Mammary epithelial cell (primary cell): ENCODE results near the gene S100A3.

ENCODE experiments used
- CTCF ChIP-seq, 2 donors: IDR thresholded peaks in 1 of 2; conservative IDR thresholded peaks in 1 of 2; 2 replicates each; pipeline ENCODE4 v1.5.1; 2011 to 2012; ENCODE audit warnings: inconsistent platforms in 2 of 2, low read length in 2 of 2, mild to moderate bottlenecking in 2 of 2, control low read depth in 1 of 2, low read depth in 1 of 2; ENCODE audit not compliant: insufficient read depth in 1 of 2; ENCODE audit errors: extremely low read depth in 1 of 2
- EZH2 ChIP-seq: IDR thresholded peaks from 2 replicates; pipeline ENCODE4 v1.6.1; 2012; ENCODE audit warnings: low read length, inconsistent platforms, borderline replicate concordance

GRCh38 chr1:153507926-153508583 is 41.0 kb downstream of the S100A3 start:
- TF ChIP-seq CTCF (conservative IDR thresholded peaks at IDR 0.05 in 1 of 2, IDR thresholded peaks at IDR 0.05 in 1 of 2; ENCODE audit: extremely low read depth in 1 of 2, insufficient read depth in 1 of 2, low read depth in 1 of 2, low read length in 2 of 2) (no peak), EZH2 (no peak)
